ENCODE results near the gene RRP12.
"Not testable (repeated sequence)": the region's sequence is repeated elsewhere in the genome, so short reads cannot be mapped to it uniquely, and the experiment has no call there.

RRP12 gene

DNA sequence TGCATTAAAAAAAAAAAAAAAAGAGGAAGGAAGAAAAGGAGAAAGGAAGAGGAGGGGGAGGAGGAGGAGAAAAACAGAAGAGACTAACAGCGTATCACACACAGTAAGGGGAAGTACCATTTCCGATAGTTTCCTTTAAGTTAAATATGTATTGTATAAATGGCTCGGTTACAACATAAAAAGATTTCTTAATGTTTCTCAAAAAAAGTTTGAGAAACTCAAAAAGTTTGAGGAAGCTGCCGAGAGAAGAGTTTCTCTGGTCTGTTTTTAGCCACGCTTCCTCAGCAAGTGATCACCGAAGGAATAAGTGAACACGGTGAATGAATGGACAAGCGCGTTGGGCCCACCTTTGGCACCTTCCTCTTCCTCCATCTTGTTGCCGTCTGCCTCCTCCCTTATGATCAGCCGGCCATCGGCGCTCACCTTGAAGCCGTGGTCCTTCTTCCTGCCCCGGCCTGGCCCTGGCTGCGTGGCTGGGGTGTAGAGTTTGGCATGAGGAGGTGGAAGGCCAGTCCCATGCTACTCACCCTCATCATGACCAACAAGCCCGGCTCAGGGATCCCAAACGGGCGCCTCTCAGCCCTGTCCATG is 35.3 kb downstream of the RRP12 start:
- DNase-seq, result no peak

DNA sequence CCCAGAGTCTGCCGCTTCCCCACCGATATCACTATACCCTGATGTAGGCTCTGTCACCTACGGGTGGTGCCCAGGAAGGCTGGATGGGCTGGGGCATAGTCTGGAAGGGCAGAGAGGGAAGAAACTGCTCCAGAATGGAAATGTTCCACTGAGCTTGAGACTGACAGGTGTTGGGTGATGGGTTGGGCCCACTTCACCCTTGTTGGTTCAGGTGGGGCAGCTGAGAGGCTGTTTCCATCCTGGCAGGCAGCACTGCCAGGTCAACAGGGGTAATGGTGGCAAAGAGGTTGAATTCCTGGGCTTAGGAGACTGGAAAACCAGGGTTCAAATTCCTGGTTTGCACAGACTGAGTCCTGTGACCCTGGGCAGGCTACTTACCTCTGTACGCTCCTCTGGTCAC is 38.1 kb downstream of the RRP12 start:
- no peak for DNase-seq

DNA sequence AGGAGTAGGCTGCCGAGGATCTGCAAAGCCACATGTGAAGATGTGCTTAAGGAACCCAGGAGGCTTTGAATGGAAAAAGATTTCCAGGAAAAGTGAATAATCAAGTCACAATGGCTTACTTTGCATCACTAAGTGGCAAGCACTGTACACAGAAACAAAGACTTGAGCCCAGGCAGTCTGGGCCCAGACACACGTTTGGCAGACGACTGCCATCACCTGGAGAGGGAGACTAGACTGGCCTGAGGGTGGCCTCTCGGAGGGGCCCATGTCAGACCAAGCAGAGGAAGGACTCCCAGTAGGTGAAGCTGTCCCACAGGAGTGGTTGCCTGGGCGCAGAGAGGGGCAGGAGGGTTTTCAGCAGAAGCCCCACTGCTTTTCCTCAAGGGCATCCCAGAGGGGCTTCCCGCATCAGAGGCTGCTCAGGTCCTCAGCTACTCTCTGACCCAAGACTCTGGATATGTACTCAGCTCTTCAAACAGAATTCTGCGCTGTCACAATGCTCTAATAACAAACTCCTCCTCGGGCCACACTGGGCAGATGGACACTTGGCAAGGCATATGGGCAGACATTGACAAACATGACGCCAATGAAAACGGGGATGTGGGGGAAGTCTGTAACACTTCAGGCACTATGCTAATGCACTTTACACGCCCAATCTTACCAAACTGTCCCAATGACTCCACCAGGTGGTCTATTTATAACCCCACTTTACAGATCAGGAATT is 38.7 kb downstream of the RRP12 start:
- DNase-seq, result no peak

DNA sequence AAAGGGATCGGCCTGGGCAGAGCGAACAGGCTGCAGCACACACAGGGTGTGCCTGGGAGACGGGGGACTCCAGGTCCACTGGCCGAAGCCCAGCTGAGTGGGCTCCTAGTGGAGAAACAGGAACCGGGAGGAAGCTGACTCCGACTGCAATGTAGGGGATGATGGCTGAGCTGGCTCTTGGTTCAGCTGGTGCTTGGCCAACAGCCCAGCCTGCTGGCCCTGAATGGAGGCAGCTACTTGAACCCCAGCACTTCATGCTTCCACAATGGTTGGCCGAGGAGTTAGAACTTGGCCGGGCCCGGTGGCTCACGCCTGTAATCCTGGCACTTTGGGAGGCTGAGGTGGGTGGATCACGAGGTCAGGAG is 39.6 kb downstream of the RRP12 start:
- DNase-seq, result no peak

DNA sequence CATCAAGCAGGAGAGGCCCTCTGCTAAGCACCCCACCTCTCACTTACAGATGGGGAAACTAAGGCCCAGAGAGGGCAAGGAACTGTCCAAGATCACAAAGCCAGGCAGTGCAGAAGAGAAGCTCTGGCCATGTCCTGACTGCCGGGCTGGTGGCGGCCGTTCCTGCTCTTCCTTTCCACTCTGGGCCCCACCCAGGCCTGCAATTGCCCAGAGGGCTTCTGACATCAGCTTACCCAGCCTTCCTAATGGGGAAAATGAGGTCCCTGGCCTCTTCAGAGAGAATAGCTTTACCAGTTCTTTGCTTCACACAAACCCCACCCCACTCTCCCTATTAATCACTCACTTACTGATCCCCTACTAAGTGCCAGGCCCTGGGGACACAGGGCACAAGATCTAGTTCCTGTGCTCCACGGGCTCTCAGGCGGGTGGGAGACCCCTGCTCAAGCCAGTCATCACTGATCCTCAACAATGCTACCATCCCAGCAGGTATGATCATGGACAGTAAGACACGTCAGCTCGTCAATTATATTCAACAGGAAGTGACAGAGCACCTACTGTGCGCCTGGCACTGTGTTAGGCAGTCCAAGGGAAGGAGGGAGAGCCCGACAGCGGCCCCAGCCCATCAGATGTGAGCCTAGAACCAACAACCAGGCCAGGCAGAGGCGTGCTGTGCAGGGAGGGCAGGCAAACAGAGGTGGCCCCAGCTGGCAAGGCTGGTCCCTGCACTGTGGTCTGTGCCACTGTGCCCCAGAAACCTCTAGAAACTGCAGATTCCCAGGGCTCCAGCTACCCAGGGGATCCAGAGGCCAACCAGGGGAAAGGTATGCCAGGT is 40.2 kb downstream of the RRP12 start:
- no peak for DNase-seq

DNA sequence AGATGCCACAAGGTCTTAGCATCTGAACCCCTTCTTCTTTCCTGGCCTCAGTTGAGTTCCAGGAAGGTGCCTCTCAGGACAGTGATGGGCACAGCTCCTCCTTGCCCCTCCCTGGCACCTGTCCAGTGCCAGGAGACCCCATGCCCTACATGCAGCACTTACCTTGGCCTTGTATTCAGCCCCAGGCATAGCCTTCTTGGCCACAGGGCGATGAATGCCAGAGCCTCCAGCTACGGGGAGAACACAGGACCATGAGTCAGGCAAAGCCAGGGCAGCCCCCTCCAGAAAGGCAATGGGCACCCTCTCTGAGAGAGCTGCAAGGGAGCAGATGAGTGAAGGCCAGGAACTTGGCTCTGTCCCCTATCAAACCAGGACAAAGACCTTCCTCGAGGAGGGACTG is 42.4 kb downstream of the RRP12 start:
- no peak for DNase-seq

DNA sequence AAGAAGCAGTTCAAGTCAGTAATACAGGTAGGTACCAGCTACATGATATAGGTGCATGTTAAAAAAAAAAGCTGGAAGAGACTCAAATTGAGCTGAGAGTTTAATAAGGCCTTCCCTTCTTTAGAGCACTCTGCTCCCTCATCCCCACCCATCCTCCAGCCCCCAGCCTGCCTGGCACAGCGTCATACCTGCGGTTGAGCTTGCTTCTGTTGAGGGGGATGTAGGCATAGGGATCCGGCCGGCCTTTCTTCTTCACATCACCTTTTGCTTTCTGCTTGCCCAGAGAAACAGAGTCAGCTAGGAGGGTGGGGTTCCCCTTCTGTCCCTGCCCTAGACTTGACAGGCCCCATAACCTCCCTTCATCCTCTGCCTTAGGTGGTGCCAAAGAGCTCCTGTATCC is 42.8 kb downstream of the RRP12 start:
- DNase-seq, result no peak

DNA sequence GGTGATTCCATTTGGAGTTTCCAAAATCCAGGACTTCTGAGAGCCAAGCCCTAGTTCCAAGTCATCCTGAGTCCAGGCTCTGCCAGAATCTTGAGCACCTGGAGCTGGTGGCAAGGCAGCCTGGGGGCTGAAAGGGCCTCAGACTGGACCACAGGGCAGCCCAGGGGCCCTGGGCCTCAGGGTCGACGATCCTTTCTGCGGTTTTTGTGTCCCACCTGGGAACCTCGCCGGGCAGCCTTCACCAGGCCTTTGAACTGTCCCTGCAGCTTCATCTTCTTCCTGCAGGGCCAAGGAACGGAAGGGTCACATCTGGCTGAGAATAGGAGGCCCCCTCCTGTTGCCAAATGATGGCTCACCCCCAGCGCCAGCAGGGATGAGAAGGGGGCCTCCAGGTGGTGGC is 44.2 kb downstream of the RRP12 start:
- DNase-seq, result no peak

DNA sequence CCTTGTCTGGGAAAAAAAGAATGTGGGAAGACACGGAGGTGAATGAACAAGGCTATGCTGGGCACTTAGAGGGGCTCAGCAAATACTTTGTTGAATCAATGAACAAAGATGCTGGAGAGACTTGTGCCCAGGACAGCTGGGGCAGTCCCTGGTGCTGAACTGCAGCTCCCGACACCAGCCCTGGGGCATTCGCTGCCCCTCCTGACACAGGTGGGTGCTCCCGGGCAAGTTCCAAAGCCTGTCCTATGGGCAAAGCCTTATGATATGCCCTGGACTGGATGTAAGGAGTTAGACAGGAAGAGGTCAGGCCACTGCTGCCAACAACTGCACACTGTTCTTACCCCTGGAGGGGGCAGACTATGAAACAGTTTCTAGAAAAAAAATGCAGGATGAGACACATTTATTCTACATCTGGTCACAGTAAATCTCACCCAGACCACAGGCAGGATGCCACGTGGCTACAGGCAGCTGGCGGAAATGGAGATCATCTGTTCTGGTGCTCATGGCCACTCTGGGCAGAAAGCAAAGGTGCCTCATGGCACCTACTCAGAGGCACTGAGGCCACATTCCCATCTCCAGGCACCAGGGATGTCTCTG is 44.7 kb downstream of the RRP12 start:
- no peak for DNase-seq

DNA sequence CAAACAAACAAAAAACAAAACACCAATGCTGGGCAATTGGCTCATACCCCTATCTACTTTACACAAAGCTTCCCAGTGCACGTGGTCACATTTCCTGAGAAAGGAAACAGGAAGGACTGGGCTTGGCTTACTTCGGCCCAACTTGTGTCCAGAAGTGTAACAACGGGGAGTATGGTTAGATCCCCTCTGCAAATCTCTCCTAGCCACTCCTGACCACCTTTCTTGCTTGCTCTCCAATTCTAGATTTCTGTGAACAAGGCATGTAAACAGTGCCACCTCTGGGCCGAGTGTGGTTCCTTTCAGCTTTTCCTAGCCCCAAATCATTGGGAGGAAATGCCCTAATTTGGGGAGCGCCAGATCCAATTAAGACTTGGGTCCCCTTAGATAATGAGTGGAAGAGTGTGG is 45.6 kb downstream of the RRP12 start:
- DNase-seq, result no peak

DNA sequence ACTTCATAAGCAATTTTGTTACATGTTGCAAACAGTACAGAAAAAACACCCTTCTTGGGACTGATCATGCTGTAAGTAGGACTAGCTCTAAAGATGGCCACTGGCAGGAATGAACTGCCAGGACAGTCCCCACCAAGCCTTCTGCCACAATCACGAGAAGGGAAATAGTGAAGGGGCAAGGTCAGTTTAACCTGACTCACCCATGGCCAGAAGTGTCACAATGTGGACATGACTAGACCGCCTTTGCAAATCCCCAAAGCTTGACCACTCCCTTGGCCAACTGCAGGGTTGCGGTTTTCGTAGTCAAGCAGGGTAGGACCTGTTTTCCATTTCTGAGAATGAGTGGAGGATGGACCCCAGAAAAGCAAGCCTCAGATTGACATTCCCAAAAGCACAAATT is 47.2 kb downstream of the RRP12 start:
- DNase-seq, result no peak

DNA sequence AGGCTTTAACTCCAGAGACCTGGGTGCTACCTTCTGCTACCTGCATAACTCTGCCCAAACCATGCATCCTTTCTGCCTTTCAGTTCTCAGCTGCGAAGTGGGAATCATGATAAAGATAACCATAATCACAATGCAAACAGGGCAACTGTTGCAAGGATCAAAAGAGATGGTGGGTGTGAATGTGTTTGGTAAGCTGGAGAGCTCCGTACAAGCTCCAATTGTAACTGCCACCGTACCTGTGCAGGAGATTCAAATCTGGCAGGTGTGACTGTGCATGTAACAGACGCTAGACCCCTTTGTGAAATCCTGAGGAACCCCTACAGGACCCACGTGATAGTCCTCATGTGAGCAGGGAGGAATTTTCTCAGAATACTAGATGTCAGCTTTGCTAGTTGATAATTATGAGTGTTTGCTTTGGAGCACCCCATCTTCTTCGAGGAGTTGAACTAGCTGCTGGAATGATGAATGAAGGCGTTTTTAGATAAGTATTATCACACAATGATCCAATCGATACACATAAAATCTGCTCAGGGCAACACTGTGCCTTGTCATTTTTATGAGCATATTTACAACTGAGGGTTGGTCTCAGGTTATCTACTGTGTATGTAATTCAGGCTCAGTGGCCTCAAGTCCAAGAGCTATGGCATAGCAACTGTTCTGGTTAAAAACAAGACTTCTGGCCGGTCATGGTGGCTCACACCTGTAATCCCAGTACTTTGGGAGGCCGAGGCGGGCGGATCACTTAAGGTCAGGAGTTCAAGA is 51.2 kb downstream of the RRP12 start:
- no peak for DNase-seq

DNA sequence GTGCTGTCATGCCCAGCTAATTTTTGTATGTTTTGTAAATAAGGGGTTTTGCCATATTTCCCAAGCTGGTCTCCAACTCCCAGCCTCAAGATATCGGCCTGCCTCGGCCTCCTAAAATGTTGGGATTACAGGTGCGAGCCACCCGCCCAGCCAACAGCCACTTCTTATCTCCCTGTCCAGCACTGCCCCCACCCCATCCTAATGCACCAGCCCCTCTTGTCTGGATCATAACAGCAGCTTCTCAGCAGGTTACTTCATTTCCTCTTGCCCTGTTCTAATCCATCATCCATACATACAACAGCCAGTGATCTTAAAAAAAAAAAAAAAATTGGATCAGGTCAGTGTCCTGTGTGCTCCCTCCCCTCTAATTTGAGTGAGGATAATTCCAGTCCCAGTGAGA is 53.8 kb downstream of the RRP12 start:
- no peak for DNase-seq

DNA sequence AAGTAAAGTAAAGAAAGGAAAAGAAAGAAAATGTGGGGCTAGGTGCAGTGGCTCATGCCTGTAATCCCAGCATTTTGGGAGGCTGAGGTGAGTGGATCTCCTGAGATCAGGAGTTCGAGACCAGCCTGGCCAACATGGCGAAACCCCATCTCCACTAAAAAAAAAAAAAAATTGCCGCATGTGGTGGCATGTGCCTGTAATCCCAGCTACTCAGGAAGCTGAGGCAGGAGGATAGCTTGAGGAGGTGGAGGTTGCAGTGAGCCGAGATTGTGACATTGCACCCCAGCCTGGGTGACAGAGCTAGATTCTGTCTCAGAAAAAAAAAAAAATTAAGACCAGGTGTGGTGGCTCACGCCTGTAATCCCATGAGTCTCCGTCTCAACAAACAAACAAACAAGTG is 57.5 kb downstream of the RRP12 start:
- not testable (repeated sequence) for DNase-seq

DNA sequence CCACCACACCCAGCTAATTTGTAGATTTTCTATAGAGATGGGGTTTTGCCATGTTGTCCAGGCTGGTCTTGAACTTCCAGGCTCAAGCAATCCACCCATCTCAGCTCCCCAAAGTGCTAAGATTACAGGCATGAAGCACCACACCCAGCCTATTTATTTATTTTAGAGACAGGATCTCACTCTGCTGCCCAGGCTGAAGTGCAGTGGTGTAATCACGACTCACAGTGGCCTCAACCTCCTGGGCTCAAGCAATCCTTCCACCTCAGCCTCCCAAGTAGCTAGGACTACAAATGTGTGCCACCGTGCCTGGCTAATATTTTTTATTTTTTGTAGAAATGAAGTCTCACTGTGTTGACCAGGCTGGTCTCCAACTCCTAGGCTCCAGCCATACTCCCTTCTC is 59.7 kb downstream of the RRP12 start:
- no peak for DNase-seq

DNA sequence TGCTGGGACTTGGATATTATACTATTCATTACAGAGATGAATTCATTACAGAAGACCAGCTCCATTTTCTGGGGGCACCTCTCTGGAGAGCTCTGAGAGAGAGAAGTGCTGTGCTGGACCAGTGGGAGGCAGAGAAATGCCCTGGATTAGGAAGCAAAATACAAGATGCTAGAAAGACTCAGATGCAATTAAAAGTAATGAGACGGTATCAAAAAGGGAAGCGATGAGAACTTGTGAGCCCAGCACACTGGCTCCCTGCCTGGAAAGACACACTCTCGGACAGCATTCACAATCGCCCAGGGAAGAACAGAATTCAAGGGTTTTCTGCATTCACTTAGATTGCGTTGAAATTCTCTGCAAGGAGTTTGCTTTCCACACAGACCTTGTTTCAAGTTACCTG is 63.1 kb downstream of the RRP12 start:
- no peak for DNase-seq

DNA sequence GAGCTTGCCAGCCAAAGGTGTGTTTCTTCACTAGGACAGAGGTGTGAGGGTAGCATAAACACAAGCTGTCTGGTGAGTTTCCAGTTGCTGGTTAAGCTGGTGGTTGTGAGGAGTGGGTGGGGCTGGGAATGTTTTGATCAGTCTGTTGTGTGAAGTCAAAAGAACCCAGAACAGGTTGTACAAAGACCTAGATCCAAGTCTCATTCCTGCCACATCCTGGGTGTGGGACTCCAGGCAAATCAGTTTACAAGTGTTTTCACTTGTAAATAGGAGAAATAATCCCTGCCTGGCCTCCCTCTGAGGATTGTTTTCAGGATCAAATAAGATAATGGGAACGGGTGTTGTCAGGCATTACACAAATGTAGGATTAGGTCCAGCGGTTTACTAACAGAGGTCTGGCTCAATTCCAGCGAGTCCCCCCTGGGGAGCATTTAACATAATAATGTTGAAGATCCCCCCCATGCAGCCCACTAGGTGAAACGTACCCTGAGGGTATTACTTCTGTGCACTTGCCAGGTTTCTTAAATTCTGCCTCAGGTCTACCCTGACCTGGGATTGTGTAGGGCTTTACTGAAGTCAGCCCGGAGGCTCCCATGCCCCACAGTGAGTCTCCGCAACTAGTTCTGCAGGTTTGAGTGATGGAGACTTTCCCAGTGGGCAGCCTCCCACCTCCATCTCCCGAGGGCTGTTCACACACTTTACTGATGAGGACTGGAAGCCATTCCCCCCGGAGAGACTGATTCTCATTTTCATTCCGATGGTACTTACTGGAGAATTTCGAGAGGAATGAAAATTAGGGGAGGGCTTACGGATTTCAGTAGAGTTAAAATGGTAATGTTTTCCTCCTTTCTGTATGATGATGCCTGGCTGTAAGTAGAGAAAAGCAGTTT is 64.0 kb downstream of the RRP12 start:
- no peak for DNase-seq

DNA sequence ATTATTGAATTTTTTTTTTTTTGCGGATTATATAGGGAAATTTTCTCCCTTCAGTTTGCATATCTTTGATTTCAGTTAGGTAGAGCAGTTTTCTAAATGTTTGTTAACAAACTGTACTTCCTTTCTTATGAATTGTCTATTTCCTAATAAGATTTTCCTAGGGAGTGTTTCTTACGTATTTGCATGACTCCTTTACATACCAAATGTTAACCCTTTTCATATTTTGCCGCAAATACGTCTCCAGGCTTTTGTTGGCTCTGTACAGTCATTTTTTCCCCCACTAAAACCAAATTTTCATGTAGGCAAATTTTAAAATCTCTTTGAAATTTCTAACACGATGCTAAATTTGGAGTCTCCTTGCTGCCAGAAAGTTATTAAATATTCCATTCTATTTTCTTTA is 64.7 kb downstream of the RRP12 start:
- no peak for DNase-seq

DNA sequence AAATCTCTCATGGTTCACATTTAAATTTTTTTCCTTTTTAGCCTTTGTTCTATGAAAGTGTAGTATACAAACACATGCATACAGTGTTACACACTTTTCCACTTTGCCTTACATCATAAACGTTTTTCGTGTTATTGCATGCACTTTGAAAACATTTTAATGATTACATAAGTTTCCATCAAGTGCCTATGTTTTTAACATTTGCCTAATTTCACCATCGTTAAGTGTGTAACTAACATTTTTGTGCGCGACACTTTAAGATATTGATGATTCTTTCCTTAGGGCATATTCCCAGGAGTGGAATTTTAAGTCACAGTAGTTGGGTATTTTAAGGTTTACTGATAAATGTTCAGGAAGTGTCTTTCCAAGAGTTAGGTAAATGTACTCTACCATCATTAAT is 65.1 kb downstream of the RRP12 start:
- no peak for DNase-seq

DNA sequence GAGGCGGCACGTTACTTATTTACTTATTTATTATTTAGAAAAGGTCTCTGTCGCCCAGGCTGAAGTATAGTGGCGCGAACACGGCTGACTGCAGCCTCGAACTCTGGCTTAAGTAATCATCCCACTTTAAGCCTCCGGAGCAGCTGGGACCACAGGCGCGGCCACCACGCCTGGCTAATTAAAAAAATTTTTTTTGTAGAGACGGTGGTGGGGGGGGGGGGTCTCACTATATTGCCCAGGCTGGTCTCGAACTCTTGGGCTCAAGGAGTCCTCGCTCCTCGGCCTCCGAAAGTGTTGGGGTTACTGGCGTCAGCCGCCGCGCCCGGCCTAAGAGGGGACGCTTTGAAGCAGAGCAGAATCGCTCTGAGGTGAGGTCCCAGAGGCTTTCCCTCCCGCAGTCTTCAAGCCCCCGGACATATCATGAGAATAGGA is 65.9 kb downstream of the RRP12 start:
- no peak for DNase-seq

DNA sequence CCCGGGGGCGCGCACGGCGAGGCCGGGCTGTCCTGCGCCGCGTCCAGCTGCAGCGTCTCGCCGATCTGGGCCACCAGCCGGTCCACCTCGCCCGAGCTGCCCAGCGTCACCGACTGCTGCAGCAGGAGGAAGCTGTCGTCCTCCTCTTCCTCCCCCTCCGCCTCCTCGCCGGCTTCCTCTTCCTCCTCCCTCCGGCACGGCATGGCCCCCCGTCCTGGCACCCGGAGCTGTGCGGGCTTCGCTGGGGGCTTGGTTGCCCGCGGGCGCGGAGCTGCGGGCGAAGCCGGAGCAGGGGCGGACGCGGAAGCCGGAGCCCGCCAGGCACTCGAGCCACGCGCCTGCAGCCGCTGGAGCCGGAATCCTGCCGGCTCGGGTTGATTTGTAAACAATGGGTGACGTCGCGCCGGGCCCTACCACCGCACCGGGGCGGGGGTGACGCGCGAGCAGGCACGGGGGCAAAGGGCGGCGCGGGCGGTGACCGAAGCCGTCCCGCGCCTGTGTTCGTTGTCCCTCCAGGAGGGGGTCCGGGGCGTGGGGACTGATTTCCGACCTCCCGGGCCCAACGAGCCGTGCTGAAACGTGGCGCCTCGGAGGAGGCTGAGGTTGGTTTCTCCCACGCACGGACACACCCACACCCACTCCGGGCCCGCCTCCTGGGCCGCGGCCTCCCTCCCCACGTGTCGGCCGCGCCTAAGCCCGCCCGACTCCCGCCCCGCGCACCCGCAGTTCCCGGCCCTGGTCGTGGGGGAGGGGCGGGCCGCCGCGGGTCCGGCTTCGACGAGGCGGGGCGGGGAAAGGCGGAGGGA is 66.6 kb downstream of the RRP12 start, which contains the start of gene FRAT2:
TSS of gene FRAT2 (minus strand) at position 360 of the 806 bp plus-strand sequence. CDS start at position 203, 157 bp downstream.
- DNase-seq, result peak; percentile 83
